Liver (tissue), 9 donors: Measurements from ENCODE around the gene DNTTIP2. TPM values are rescaled to one million over a fixed set of nuclear protein-coding genes. Genes with fewer than 3 reads are reported as not detected.

Source experiments
- DNase-seq: peaks from one replicate; pipeline ENCODE4 v3.0.0-alpha.2; 2017; ENCODE audit warnings: low spot score
- H3K27ac ChIP-seq, 2 donors: one replicate each; pipeline ENCODE4 v1.7.0; 2013; ENCODE audit warnings: inconsistent platforms in 2 of 2, low read length in 2 of 2, control low read depth in 1 of 2, low read depth in 1 of 2, mild to moderate bottlenecking in 1 of 2
- H3K27me3 ChIP-seq, 4 donors: one replicate each; pipeline versions ENCODE4 v1.6.1 to v1.7.0; 2013; ENCODE audit warnings: low read length in 3 of 4, inconsistent platforms in 1 of 4, mild to moderate bottlenecking in 1 of 4, moderate library complexity in 1 of 4; ENCODE audit not compliant: control insufficient read depth in 4 of 4, insufficient read depth in 4 of 4
- H3K36me3 ChIP-seq, 4 donors: one replicate each; pipeline versions ENCODE4 v1.6.1 to v1.7.0; 2013; ENCODE audit warnings: low read length in 3 of 4, mild to moderate bottlenecking in 3 of 4, low read depth in 1 of 4, moderate library complexity in 1 of 4; ENCODE audit not compliant: control insufficient read depth in 4 of 4, insufficient read depth in 3 of 4
- H3K4me1 ChIP-seq, 4 donors: one replicate each; pipeline versions ENCODE4 v1.6.1 to v1.7.0; 2013; ENCODE audit warnings: low read length in 3 of 4, mild to moderate bottlenecking in 3 of 4, moderate library complexity in 1 of 4; ENCODE audit not compliant: control insufficient read depth in 4 of 4, insufficient read depth in 4 of 4
- H3K4me3 ChIP-seq, 3 donors: one replicate each; pipeline versions ENCODE4 v1.6.1 to v1.7.0; 2013; ENCODE audit warnings: low read length in 3 of 3, control low read depth in 1 of 3, low read depth in 1 of 3, mild to moderate bottlenecking in 1 of 3
- H3K9ac ChIP-seq, 2 donors: one replicate each; pipeline ENCODE4 v1.7.0; 2013; ENCODE audit warnings: low read length in 2 of 2, mild to moderate bottlenecking in 2 of 2, moderate library complexity in 2 of 2, control low read depth in 1 of 2, low read depth in 1 of 2
- H3K9me3 ChIP-seq, 4 donors: one replicate each; pipeline versions ENCODE4 v1.6.1 to v1.7.0; 2013; ENCODE audit warnings: low read length in 3 of 4; ENCODE audit not compliant: control insufficient read depth in 4 of 4
- ATF3 ChIP-seq: IDR thresholded peaks from 2 replicates; pipeline ENCODE4 v1.6.1; 2016; ENCODE audit warnings: antibody characterized with exemption
- CTCF ChIP-seq: fragments of 150-350 bp; IDR thresholded peaks from 2 replicates; pipeline ENCODE4 v1.5.1; 2017; ENCODE audit warnings: improper control_type of control experiment, low read depth, low read length; ENCODE audit not compliant: missing input control
- EGR1 ChIP-seq, 2 donors: IDR thresholded peaks; 2 replicates each; pipeline ENCODE4 v1.6.1; 2016 to 2018; ENCODE audit warnings: antibody characterized with exemption in 2 of 2, low read depth in 2 of 2
- FOXA1 ChIP-seq: IDR thresholded peaks from 2 replicates; pipeline ENCODE4 v1.6.1; 2016; ENCODE audit warnings: antibody characterized with exemption
- FOXA2 ChIP-seq: IDR thresholded peaks from 2 replicates; pipeline ENCODE4 v1.6.1; 2016; ENCODE audit warnings: antibody characterized with exemption
- GABPA ChIP-seq, 2 donors: IDR thresholded peaks in 1 of 2; conservative IDR thresholded peaks in 1 of 2; 2 replicates each; pipeline ENCODE4 v1.6.1; 2016; ENCODE audit warnings: antibody characterized with exemption in 2 of 2, mild to moderate bottlenecking in 1 of 2, moderate library complexity in 1 of 2
- HNF4A ChIP-seq, 2 donors: conservative IDR thresholded peaks; 2 replicates each; pipeline ENCODE4 v1.6.1; 2016; ENCODE audit warnings: antibody characterized with exemption in 2 of 2, mild to moderate bottlenecking in 2 of 2
- HNF4G ChIP-seq: IDR thresholded peaks from 2 replicates; pipeline ENCODE4 v1.6.1; 2016; ENCODE audit warnings: antibody characterized with exemption
- JUND ChIP-seq, 2 donors: IDR thresholded peaks; 2 replicates each; pipeline ENCODE4 v1.6.1; 2016; ENCODE audit warnings: antibody characterized with exemption in 2 of 2
- MAX ChIP-seq: IDR thresholded peaks from 2 replicates; pipeline ENCODE4 v1.6.1; 2016; ENCODE audit warnings: antibody characterized with exemption
- NR2F2 ChIP-seq: IDR thresholded peaks from 2 replicates; pipeline ENCODE4 v1.6.1; 2016; ENCODE audit warnings: antibody characterized with exemption
- RAD21 ChIP-seq, 2 donors: IDR thresholded peaks; 2 replicates each; pipeline ENCODE4 v1.6.1; 2016; ENCODE audit warnings: antibody characterized with exemption in 2 of 2, mild to moderate bottlenecking in 2 of 2
- RXRA ChIP-seq, 2 donors: IDR thresholded peaks; 2 replicates each; pipeline ENCODE4 v1.6.1; 2017 to 2018; ENCODE audit warnings: antibody characterized with exemption in 2 of 2, mild to moderate bottlenecking in 1 of 2
- SP1 ChIP-seq: IDR thresholded peaks from 2 replicates; pipeline ENCODE4 v1.6.1; 2018; ENCODE audit warnings: antibody characterized with exemption, mild to moderate bottlenecking
- TAF1 ChIP-seq: conservative IDR thresholded peaks from 2 replicates; pipeline ENCODE4 v1.6.1; 2016; ENCODE audit warnings: antibody characterized with exemption, mild to moderate bottlenecking
- YY1 ChIP-seq: IDR thresholded peaks from 2 replicates; pipeline ENCODE4 v1.6.1; 2016; ENCODE audit warnings: antibody characterized with exemption, mild to moderate bottlenecking
- ZBTB33 ChIP-seq: IDR thresholded peaks from 2 replicates; pipeline ENCODE4 v1.6.1; 2016; ENCODE audit warnings: antibody characterized with exemption
- WGBS: extraction: QIAGEN DNeasy Blood & Tissue Kit; methylation state at CpG from one replicate; pipeline ENCODE4 v1.1.7; 2013; 5-methylcytosine and 5-hydroxymethylcytosine counted together
- polyA plus RNA-seq, 2 donors: library from polyadenylated mRNA; stranded (reverse) in 1 of 2; unstranded in 1 of 2; fragments of 200-250 nt in 1 of 2; fragments of >200 nt in 1 of 2; fragmentation: Nextera tagmentation in 1 of 2; extraction: Ambion mirVana in 1 of 2; gene quantifications; one replicate each; pipeline versions ENCODE4 v1.2.1 to v1.2.3, GENCODE V29; 2013 to 2015
- total RNA-seq, 2 donors: library from RNA; depleted of rRNA; stranded (reverse); fragments of >200 nt; gene quantifications; one replicate each; pipeline ENCODE4 v1.2.3, GENCODE V29; 2014
- TF ChIP-seq, protein P1 (sequence below): IDR thresholded peaks from 2 replicates; pipeline ENCODE4 v1.6.1; 2016; ENCODE audit warnings: antibody characterized with exemption, mild to moderate bottlenecking
- donor health status: healthy.
- donor health status: healthy.
- donor health status: healthy.
- donor health status: healthy.
- donor health status: healthy.

DNTTIP2 gene
- total and polyA plus RNA-seq, 4 donors = 10.9 to 19.7 (median 13.4) TPM

- Histone ChIP-seq H3K27ac (no peak overlapping the region), H3K9ac (no peak overlapping the region), H3K27me3 (no peaks in the 10 kb centered on the region), H3K9me3 (peaks cover 0 to 2% (median 0%) of the 10 kb centered on the region in 4 donors), H3K4me1 (no peaks in the 10 kb centered on the region), H3K4me3 (no peak overlapping the region), H3K36me3 (no peaks in the 10 kb centered on the region)
- no peak for TF ChIP-seq CTCF
- TF ChIP-seq NR2F2 = no peak
- TF ChIP-seq RAD21 (IDR thresholded peaks at IDR 0.05) = no peak
- TF ChIP-seq HNF4G = no peak
- TF ChIP-seq ATF3 = no peak
- no peak for TF ChIP-seq MAX
- TF ChIP-seq YY1 = no peak
- TF ChIP-seq FOXA2 = no peak
- no peak for TF ChIP-seq SP1
- TF ChIP-seq HNF4A (conservative IDR thresholded peaks at IDR 0.05) = no peak
- TF ChIP-seq, protein P1, sequence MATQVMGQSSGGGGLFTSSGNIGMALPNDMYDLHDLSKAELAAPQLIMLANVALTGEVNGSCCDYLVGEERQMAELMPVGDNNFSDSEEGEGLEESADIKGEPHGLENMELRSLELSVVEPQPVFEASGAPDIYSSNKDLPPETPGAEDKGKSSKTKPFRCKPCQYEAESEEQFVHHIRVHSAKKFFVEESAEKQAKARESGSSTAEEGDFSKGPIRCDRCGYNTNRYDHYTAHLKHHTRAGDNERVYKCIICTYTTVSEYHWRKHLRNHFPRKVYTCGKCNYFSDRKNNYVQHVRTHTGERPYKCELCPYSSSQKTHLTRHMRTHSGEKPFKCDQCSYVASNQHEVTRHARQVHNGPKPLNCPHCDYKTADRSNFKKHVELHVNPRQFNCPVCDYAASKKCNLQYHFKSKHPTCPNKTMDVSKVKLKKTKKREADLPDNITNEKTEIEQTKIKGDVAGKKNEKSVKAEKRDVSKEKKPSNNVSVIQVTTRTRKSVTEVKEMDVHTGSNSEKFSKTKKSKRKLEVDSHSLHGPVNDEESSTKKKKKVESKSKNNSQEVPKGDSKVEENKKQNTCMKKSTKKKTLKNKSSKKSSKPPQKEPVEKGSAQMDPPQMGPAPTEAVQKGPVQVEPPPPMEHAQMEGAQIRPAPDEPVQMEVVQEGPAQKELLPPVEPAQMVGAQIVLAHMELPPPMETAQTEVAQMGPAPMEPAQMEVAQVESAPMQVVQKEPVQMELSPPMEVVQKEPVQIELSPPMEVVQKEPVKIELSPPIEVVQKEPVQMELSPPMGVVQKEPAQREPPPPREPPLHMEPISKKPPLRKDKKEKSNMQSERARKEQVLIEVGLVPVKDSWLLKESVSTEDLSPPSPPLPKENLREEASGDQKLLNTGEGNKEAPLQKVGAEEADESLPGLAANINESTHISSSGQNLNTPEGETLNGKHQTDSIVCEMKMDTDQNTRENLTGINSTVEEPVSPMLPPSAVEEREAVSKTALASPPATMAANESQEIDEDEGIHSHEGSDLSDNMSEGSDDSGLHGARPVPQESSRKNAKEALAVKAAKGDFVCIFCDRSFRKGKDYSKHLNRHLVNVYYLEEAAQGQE = no peak
- TF ChIP-seq EGR1 (IDR thresholded peaks at IDR 0.05; ENCODE audit: low read depth in 2 of 2) = no peak
- TF ChIP-seq ZBTB33 = no peak
- no peak for TF ChIP-seq GABPA (IDR thresholded peaks at IDR 0.05 in 1 of 2, conservative IDR thresholded peaks at IDR 0.05 in 1 of 2)
- no peak for TF ChIP-seq RXRA (IDR thresholded peaks at IDR 0.05)
- TF ChIP-seq JUND (IDR thresholded peaks at IDR 0.05) = no peak
- no peak for TF ChIP-seq FOXA1
- TF ChIP-seq TAF1 = no peak
- WGBS = 94% methylated on average over 3 of the region's 3 CpGs
- DNase-seq = no peak
These were observed 25.1 kb downstream of the DNTTIP2 start for GRCh38 chr1:93853940-93854339.
